ENCODE data around the gene MARCHF3. TPM values are rescaled to one million over a fixed set of nuclear protein-coding genes. Genes with fewer than 3 reads are reported as not detected.
A peak's percentile ranks its signal among the peaks of the same experiment; 100 is the strongest.

Gene MARCHF3
- total RNA-seq, 4 donors from 2014 or later = 1.5 to 12.8 (median 6.0) TPM

DNA sequence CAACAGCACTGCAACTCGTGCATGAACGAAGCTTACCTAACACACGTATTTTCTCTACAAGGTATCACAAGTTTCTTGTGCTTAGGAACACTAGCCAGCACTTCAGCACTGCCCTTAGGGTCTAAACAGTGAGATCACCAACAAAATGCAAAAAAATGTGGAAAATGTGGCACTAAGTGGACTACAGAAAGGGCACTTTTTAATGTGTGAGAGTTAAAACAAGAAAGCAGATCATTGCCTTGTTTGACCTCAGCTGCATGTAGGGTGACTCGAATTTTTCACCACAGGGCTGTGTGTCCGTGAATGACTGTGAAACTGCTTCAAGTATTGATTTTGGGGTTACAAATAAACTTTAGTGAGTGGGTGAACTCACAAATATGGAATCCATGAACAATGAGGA lies 90.5 kb downstream of the MARCHF3 start:
- TF ChIP-seq POLR2A (IDR thresholded peaks at IDR 0.05) (no peak), EP300 (IDR thresholded peaks at IDR 0.05) (no peak), POLR2AphosphoS5 (IDR thresholded peaks at IDR 0.05) (no peak)
- TF ChIP-seq, protein P1, sequence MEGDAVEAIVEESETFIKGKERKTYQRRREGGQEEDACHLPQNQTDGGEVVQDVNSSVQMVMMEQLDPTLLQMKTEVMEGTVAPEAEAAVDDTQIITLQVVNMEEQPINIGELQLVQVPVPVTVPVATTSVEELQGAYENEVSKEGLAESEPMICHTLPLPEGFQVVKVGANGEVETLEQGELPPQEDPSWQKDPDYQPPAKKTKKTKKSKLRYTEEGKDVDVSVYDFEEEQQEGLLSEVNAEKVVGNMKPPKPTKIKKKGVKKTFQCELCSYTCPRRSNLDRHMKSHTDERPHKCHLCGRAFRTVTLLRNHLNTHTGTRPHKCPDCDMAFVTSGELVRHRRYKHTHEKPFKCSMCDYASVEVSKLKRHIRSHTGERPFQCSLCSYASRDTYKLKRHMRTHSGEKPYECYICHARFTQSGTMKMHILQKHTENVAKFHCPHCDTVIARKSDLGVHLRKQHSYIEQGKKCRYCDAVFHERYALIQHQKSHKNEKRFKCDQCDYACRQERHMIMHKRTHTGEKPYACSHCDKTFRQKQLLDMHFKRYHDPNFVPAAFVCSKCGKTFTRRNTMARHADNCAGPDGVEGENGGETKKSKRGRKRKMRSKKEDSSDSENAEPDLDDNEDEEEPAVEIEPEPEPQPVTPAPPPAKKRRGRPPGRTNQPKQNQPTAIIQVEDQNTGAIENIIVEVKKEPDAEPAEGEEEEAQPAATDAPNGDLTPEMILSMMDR (IDR thresholded peaks at IDR 0.05) = no peak
- no peak overlapping the region for H3K4me3 ChIP-seq
- H3K9me3 ChIP-seq = no peaks in the 10 kb centered on the region
- no peaks in the 10 kb centered on the region for H3K36me3 ChIP-seq
- ATAC-seq = no peak
- no peak overlapping the region for H3K27ac ChIP-seq
- no peaks in the 10 kb centered on the region for H3K4me1 ChIP-seq
- 73 to 83% methylated on average over 5 of the region's 5 CpGs for WGBS, 2 donors (ENCODE audit: low coverage in 1 of 2)
- no peaks in the 10 kb centered on the region for H3K27me3 ChIP-seq

DNA sequence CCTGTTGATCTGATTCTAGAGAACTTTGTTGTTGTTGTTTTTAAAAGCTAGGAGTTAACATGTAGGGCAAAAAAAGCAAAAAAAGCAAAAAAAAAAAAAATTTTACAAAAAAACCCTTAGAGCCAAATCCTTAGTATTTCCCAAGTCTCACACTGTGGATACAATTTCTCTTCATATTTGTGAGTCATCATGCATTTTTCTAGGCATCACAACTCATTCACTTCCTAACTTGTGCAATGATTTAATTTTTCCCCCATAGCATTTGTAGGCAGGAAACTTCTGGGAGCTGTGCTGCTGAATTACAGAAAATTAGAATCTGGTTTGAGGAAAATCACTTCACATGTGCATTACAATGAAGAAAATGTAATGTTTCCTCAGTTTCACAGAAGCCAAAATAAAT lies 91.9 kb downstream of the MARCHF3 start:
- peak; percentile 71 for ATAC-seq
- no peaks in the 10 kb centered on the region for H3K4me1 ChIP-seq
- H3K36me3 ChIP-seq = no peaks in the 10 kb centered on the region
- TF ChIP-seq POLR2AphosphoS5 (IDR thresholded peaks at IDR 0.05) = no peak
- TF ChIP-seq EP300 (IDR thresholded peaks at IDR 0.05) = no peak
- TF ChIP-seq, protein P1 (IDR thresholded peaks at IDR 0.05) = no peak
- TF ChIP-seq POLR2A (IDR thresholded peaks at IDR 0.05) = no peak
- H3K9me3 ChIP-seq = no peaks in the 10 kb centered on the region
- H3K27me3 ChIP-seq = no peaks in the 10 kb centered on the region
- no peak overlapping the region for H3K27ac ChIP-seq
- H3K4me3 ChIP-seq = no peak overlapping the region

DNA sequence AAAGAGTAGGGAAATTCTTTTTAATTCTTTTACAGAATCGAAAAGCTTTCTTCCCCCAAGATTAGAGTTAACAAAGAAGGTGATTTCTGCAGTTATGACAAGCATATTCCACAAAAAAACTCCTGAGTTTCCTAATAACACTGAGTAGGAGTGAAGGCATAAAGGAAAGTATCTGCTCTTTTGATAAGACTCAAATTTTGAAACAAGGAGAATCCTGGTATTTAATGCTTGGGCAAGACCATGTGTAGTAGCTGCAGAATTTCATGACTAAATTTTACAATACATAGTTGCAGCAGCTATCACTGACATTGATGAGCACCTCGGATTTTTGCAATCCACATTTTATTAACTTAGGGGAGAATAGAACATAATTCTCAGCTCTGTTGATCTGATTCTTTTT lies 92.6 kb downstream of the MARCHF3 start:
- no peaks in the 10 kb centered on the region for H3K27me3 ChIP-seq
- 88 to 100% methylated on average over 2 of the region's 2 CpGs for WGBS, 2 donors (ENCODE audit: low coverage in 1 of 2)
- no peak for TF ChIP-seq EP300 (IDR thresholded peaks at IDR 0.05)
- TF ChIP-seq POLR2AphosphoS5 (IDR thresholded peaks at IDR 0.05) = no peak
- TF ChIP-seq POLR2A (IDR thresholded peaks at IDR 0.05) = no peak
- TF ChIP-seq, protein P1 (IDR thresholded peaks at IDR 0.05) = no peak
- H3K27ac ChIP-seq = no peak overlapping the region
- no peaks in the 10 kb centered on the region for H3K4me1 ChIP-seq
- H3K4me3 ChIP-seq = no peak overlapping the region
- no peaks in the 10 kb centered on the region for H3K36me3 ChIP-seq
- no peak for ATAC-seq
- no peaks in the 10 kb centered on the region for H3K9me3 ChIP-seq

DNA sequence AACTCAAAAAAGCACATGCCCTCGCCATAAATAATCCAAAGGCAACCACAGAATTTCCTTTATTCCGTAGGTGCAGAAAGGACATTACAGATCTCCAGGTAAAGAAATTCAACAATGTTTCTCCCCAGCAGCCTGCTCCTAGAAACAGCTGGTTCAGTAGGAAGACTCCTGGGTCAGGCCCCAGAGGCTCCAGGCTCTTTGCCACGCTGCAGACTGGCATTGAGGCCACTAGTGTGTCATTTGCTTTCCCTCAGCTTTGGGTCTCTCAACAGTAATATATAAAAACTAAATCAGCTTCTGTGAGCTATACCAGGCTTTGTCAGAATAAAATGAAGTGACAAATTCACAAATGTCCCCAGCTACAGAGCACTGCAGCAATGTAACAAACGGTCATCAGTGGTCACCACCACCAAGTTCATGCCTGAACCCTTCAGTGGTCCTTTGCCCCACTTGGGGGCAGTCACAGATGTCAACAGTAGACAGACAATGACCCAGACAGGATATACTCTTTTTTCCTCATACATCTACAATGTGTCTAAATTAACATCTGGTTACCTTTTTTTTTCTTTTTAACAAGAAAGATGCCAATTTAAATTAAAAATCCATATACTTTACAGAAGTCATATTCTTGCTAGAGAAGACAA lies 93.5 kb downstream of the MARCHF3 start:
- TF ChIP-seq POLR2AphosphoS5 (IDR thresholded peaks at IDR 0.05) (no peak), EP300 (IDR thresholded peaks at IDR 0.05) (no peak), POLR2A (IDR thresholded peaks at IDR 0.05) (no peak)
- TF ChIP-seq, protein P1 (IDR thresholded peaks at IDR 0.05) = no peak
- no peak overlapping the region for H3K4me3 ChIP-seq
- H3K27ac ChIP-seq = no peak overlapping the region
- ATAC-seq = no peak
- no peaks in the 10 kb centered on the region for H3K4me1 ChIP-seq
- H3K36me3 ChIP-seq = no peaks in the 10 kb centered on the region
- no peaks in the 10 kb centered on the region for H3K9me3 ChIP-seq
- WGBS, 2 donors (ENCODE audit: low coverage in 1 of 2) = 82 to 94% methylated on average over 4 of the region's 4 CpGs
- no peaks in the 10 kb centered on the region for H3K27me3 ChIP-seq

DNA sequence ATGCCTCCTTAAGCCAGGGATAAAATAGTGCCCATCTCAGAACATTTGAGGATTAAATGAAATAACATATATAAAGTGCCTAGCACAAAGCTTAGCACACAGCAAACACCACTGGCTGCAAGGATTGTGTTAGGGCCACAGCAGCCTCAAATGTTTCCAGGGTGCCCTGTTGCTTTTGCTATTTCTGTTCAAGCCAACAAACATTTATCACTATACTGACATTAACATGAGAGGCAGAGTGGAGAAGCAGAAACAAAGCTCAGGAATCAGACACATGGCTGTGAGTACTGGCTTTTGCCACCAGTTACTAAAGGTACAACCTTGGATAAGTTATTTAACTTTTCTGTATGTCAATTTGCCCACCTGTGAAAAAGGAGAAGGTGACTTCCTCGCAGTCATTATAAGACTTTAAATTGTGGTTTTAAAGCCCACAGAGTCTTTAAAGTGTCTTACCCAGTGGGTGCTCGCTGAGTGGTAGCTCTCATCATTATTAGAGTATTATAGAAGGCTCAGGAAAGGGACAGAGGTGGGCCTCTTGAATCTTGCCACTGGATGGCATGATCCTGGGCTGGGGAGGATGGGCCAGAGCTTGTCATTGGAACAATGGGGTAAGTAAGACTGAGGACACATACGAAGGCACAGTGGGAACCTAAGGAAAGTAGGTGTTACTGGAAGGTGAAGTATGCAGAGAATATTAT lies 98.2 kb downstream of the MARCHF3 start:
- ATAC-seq = no peak
- Histone ChIP-seq H3K4me3 (no peak overlapping the region), H3K36me3 (no peaks in the 10 kb centered on the region), H3K27me3 (no peaks in the 10 kb centered on the region), H3K27ac (no peak overlapping the region), H3K9me3 (no peaks in the 10 kb centered on the region), H3K4me1 (no peaks in the 10 kb centered on the region)
- 76 to 85% methylated on average over 2 to 3 of the region's 3 CpGs for WGBS, 2 donors (ENCODE audit: low coverage in 1 of 2)
- TF ChIP-seq EP300 (IDR thresholded peaks at IDR 0.05) (no peak), POLR2AphosphoS5 (IDR thresholded peaks at IDR 0.05) (no peak), POLR2A (IDR thresholded peaks at IDR 0.05) (no peak)
- TF ChIP-seq, protein P1 (IDR thresholded peaks at IDR 0.05) = no peak

Data from gastroesophageal sphincter (tissue), 4 donors.